A549 (cell line): ENCODE data around the gene TBC1D24.

Experiments
- JUNB ChIP-seq: fragments of >200 bp; sonication (Bioruptor Twin); formaldehyde crosslinking; IDR thresholded peaks from 2 replicates; pipeline ENCODE4 v1.6.1; 2016
- KDM1A ChIP-seq: fragments of 200-600 bp; sonication (generic); IDR thresholded peaks from 2 replicates; pipeline ENCODE4 v1.6.1; 2016; ENCODE audit warnings: low read depth, mild to moderate bottlenecking
- POLR2A ChIP-seq: IDR thresholded peaks from 2 replicates; pipeline ENCODE4 v1.6.1; 2012; ENCODE audit warnings: mild to moderate bottlenecking, low read length
- TP53 ChIP-seq: fragments of 250-450 bp; sonication (Bioruptor Pico); IDR thresholded peaks from 2 replicates; pipeline ENCODE4 v1.5.0; 2021; ENCODE audit warnings: mild to moderate bottlenecking, moderate library complexity
- TF ChIP-seq, protein P1 (sequence below): IDR thresholded peaks from 2 replicates; pipeline ENCODE4 v1.6.1; 2012
- TF ChIP-seq, protein P2 (sequence below): fragments of >200 bp; sonication (Bioruptor Twin); formaldehyde crosslinking; IDR thresholded peaks from 3 replicates; pipeline ENCODE4 v1.5.1; 2016

GRCh38 chr16:2490190-2491105 lies 15.5 kb downstream of the TBC1D24 start:
- TF ChIP-seq, protein P1, sequence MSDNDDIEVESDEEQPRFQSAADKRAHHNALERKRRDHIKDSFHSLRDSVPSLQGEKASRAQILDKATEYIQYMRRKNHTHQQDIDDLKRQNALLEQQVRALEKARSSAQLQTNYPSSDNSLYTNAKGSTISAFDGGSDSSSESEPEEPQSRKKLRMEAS = no peak
- TF ChIP-seq KDM1A (no peak), JUNB (no peak), TP53 (CRISPR knock-in tag) (no peak), POLR2A (no peak)
- TF ChIP-seq, protein P2, sequence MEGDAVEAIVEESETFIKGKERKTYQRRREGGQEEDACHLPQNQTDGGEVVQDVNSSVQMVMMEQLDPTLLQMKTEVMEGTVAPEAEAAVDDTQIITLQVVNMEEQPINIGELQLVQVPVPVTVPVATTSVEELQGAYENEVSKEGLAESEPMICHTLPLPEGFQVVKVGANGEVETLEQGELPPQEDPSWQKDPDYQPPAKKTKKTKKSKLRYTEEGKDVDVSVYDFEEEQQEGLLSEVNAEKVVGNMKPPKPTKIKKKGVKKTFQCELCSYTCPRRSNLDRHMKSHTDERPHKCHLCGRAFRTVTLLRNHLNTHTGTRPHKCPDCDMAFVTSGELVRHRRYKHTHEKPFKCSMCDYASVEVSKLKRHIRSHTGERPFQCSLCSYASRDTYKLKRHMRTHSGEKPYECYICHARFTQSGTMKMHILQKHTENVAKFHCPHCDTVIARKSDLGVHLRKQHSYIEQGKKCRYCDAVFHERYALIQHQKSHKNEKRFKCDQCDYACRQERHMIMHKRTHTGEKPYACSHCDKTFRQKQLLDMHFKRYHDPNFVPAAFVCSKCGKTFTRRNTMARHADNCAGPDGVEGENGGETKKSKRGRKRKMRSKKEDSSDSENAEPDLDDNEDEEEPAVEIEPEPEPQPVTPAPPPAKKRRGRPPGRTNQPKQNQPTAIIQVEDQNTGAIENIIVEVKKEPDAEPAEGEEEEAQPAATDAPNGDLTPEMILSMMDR = no peak
